Adrenal gland (tissue), 12 donors: ENCODE data around the gene MDM2. TPM values are rescaled to one million over a fixed set of nuclear protein-coding genes. Genes with fewer than 3 reads are reported as not detected.
"Not testable (repeated sequence)": the region's sequence is repeated elsewhere in the genome, so short reads cannot be mapped to it uniquely, and the experiment has no call there.

Source experiments
- DNase-seq, 7 donors: peaks; one replicate each; pipeline ENCODE4 v3.0.0-alpha.2; 2019 to 2020
- H3K27ac ChIP-seq, 5 donors: fragments of 200-600 bp; sonication (generic) in 4 of 5; 1 replicate in 3 of 5; 2 replicates in 2 of 5; pipeline versions ENCODE4 v1.5.1 to v1.8.0; 2016 to 2020; ENCODE audit warnings: mild to moderate bottlenecking in 1 of 5
- H3K27me3 ChIP-seq: fragments of 200-600 bp; 2 replicates; pipeline ENCODE4 v1.8.0; 2021
- H3K36me3 ChIP-seq, 2 donors: fragments of 200-600 bp; replicated peaks in 1 of 2; 1 replicate in 1 of 2; 2 replicates in 1 of 2; pipeline versions ENCODE4 v1.5.1 to v1.8.0; 2018 to 2022
- H3K4me1 ChIP-seq, 2 donors: fragments of 200-600 bp; replicated peaks in 1 of 2; 1 replicate in 1 of 2; 2 replicates in 1 of 2; pipeline versions ENCODE4 v1.5.1 to v1.8.0; 2018 to 2021
- H3K4me3 ChIP-seq, 4 donors: fragments of 200-600 bp; sonication (generic) in 3 of 4; one replicate each; pipeline ENCODE4 v1.5.1; 2016 to 2018
- H3K9me3 ChIP-seq, 3 donors: fragments of 200-600 bp; sonication (generic) in 1 of 3; replicated peaks in 1 of 3; 1 replicate in 2 of 3; 2 replicates in 1 of 3; pipeline versions ENCODE4 v1.5.1 to v1.8.0; 2016 to 2021
- POLR2A ChIP-seq, 2 donors: fragments of 450-650 bp; IDR thresholded peaks; one replicate each; pipeline ENCODE4 v1.6.1; 2017; ENCODE audit warnings: antibody characterized with exemption in 2 of 2, mild to moderate bottlenecking in 2 of 2, moderate library complexity in 1 of 2
- WGBS, 4 donors: extraction: QIAGEN DNeasy Blood & Tissue Kit in 2 of 4; methylation state at CpG; one replicate each; pipeline versions ENCODE4 v1.1.5 to v1.1.7; 2013 to 2017; 5-methylcytosine and 5-hydroxymethylcytosine counted together
- intact Hi-C, 2 donors: fragments of 100-400 bp; cut with DNase I; formaldehyde crosslinking; loops; one replicate each; pipeline versions ENCODE4 v1.14.1 to v1.15.0; 2022 to 2023
- polyA plus RNA-seq, 3 donors: library from polyadenylated mRNA; stranded (reverse); fragments of 200-250 nt in 2 of 3; fragments of 350-450 nt in 1 of 3; fragmentation: Illumina TruSeq in 1 of 3; extraction: RNeasy Lipid Tissue Mini Kit (QIAGEN cat#74804) in 1 of 3; gene quantifications; one replicate each; pipeline ENCODE4 v1.2.3, GENCODE V29; 2013 to 2014
- total RNA-seq, 9 donors: library from RNA; depleted of rRNA in 4 of 9; stranded (reverse); fragments of >200 nt in 4 of 9; fragments of 120-200 nt in 1 of 9; fragmentation: NEBNext Ultra II Directional in 1 of 9; extraction: Animal tissue kit (Norgen Biotek cat#: 25700) in 1 of 9; gene quantifications; one replicate each; pipeline versions ENCODE4 v1.1.0 to v1.2.4, GENCODE V29; 2013 to 2023
- TF ChIP-seq, protein P1 (sequence below), 6 experiments: fragments of 450-650 bp in 4 of 6; fragments of 200-600 bp in 2 of 6; sonication (generic) in 1 of 6; IDR thresholded peaks; 1 replicate in 5 of 6; 2 replicates in 1 of 6; pipeline versions ENCODE4 v1.5.1 to v1.8.0; 2016 to 2021; ENCODE audit warnings: antibody characterized with exemption in 6 of 6, mild to moderate bottlenecking in 2 of 6, moderate library complexity in 1 of 6
- donor health status: healthy with polysubstance abuse.
- donor health status: Bipolar disorder and iron deficiency.
- donor health status: DM: yes; HTN: yes; CAD: no.
- donor health status: DM: no; HTN: no; CAD: no.
- donor health status: DM: no; HTN: no; CAD: no.
- donor health status: DM: yes; HTN: yes; CAD: no.

MDM2 gene
- total and polyA plus RNA-seq, 12 donors = 44.3 to 241 (median 107) TPM

DNA sequence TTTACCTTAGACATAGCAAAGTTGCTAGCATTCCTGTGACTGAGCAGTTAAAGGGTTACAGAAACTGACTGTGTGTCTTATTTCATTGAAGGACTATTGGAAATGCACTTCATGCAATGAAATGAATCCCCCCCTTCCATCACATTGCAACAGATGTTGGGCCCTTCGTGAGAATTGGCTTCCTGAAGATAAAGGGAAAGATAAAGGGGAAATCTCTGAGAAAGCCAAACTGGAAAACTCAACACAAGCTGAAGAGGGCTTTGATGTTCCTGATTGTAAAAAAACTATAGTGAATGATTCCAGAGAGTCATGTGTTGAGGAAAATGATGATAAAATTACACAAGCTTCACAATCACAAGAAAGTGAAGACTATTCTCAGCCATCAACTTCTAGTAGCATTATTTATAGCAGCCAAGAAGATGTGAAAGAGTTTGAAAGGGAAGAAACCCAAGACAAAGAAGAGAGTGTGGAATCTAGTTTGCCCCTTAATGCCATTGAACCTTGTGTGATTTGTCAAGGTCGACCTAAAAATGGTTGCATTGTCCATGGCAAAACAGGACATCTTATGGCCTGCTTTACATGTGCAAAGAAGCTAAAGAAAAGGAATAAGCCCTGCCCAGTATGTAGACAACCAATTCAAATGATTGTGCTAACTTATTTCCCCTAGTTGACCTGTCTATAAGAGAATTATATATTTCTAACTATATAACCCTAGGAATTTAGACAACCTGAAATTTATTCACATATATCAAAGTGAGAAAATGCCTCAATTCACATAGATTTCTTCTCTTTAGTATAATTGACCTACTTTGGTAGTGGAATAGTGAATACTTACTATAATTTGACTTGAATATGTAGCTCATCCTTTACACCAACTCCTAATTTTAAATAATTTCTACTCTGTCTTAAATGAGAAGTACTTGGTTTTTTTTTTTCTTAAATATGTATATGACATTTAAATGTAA is 31.5 kb downstream of the MDM2 start:
- WGBS, 4 donors = 57 to 62% (median 58%) methylated on average over 2 of the region's 2 CpGs
- Histone ChIP-seq H3K36me3 (peaks cover 0 to 77% of the 10 kb centered on the region in 2 donors), H3K27me3 (no peaks in the 10 kb centered on the region), H3K4me1 (peaks cover 0 to 7% of the 10 kb centered on the region in 2 donors), H3K9me3 (no peaks in the 10 kb centered on the region), H3K4me3 (no peak overlapping the region), H3K27ac (no peak overlapping the region)
- intact Hi-C loops = no loop called here
- TF ChIP-seq, protein P1, sequence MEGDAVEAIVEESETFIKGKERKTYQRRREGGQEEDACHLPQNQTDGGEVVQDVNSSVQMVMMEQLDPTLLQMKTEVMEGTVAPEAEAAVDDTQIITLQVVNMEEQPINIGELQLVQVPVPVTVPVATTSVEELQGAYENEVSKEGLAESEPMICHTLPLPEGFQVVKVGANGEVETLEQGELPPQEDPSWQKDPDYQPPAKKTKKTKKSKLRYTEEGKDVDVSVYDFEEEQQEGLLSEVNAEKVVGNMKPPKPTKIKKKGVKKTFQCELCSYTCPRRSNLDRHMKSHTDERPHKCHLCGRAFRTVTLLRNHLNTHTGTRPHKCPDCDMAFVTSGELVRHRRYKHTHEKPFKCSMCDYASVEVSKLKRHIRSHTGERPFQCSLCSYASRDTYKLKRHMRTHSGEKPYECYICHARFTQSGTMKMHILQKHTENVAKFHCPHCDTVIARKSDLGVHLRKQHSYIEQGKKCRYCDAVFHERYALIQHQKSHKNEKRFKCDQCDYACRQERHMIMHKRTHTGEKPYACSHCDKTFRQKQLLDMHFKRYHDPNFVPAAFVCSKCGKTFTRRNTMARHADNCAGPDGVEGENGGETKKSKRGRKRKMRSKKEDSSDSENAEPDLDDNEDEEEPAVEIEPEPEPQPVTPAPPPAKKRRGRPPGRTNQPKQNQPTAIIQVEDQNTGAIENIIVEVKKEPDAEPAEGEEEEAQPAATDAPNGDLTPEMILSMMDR (IDR thresholded peaks at IDR 0.05) = no peak
- TF ChIP-seq POLR2A (IDR thresholded peaks at IDR 0.05) = no peak
- DNase-seq = no peak

GRCh38 chr12:68841175-68841574 is 33.2 kb downstream of the MDM2 start:
- 95 to 98% (median 97%) methylated on average over 5 of the region's 5 CpGs for WGBS, 4 donors
- not testable (repeated sequence) for DNase-seq

DNA sequence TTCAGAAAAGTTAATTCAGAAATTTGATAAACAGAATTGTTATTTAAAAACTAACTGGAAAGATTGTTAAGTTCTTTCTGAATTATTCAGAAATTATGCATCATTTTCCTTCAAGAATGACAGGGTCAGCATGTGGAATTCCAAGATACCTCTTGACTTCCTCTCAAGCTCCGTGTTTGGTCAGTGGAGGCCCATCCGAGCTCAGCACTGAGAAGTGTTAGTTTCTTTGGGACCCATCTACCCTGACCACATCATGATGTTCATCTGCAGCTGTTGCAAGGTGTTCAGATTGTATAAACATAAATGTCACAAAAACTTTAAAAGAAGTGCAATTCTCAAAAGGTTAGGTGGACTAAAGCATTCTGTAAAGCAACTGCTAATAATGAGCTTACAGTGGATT is 33.7 kb downstream of the MDM2 start:
- TF ChIP-seq, protein P1 (IDR thresholded peaks at IDR 0.05) = no peak
- no peak for TF ChIP-seq POLR2A (IDR thresholded peaks at IDR 0.05)
- Histone ChIP-seq H3K4me3 (no peak overlapping the region), H3K4me1 (no peaks in the 10 kb centered on the region), H3K9me3 (no peaks in the 10 kb centered on the region), H3K27ac (no peak overlapping the region), H3K27me3 (no peaks in the 10 kb centered on the region), H3K36me3 (peaks cover 0 to 61% of the 10 kb centered on the region in 2 donors)
- intact Hi-C loops = no loop called here
- 92 to 97% (median 94%) methylated on average over 2 of the region's 2 CpGs for WGBS, 4 donors
- no peak for DNase-seq

More at GRCh38 chr12:68841175-68841574, 33.2 kb downstream of the MDM2 start:
- H3K4me1 ChIP-seq, H3K9me3 ChIP-seq, H3K4me3 ChIP-seq, H3K27me3 ChIP-seq, intact Hi-C loops, H3K27ac ChIP-seq: not testable (repeated sequence)
- H3K36me3 ChIP-seq = peaks cover 0 to 66% of the 10 kb centered on the region in 2 donors

GRCh38 chr12:68842123-68842522 is 34.1 kb downstream of the MDM2 start:
- no peak overlapping the region for H3K4me3 ChIP-seq
- no peaks in the 10 kb centered on the region for H3K27me3 ChIP-seq
- intact Hi-C loops = no loop called here
- H3K27ac ChIP-seq = no peak overlapping the region
- DNase-seq = no peak
- TF ChIP-seq POLR2A (IDR thresholded peaks at IDR 0.05) = no peak
- TF ChIP-seq, protein P1 (IDR thresholded peaks at IDR 0.05) = no peak
- H3K9me3 ChIP-seq = no peaks in the 10 kb centered on the region
- peaks cover 0 to 57% of the 10 kb centered on the region in 2 donors for H3K36me3 ChIP-seq
- no peaks in the 10 kb centered on the region for H3K4me1 ChIP-seq
- 94 to 95% (median 94%) methylated on average over 3 of the region's 3 CpGs for WGBS, 4 donors
